CD4-positive, alpha-beta T cell (primary cell): ENCODE data around the gene NR3C2. TPM values are rescaled to one million over a fixed set of nuclear protein-coding genes. Genes with fewer than 3 reads are reported as not detected.

Experiments used
- ATAC-seq: fragments of 200-7000 bp; cut with Tn5 transposase; one replicate; pipeline ENCODE4 v1.10.0; 2022; ENCODE audit warnings: mild to moderate bottlenecking; ENCODE audit not compliant: poor library complexity
- CTCF ChIA-PET: fragments of 350-600 bp; sonication (Branson Sonifier 250); formaldehyde crosslinking; loops from one replicate; lab custom pipeline; 2021; ENCODE audit warnings: antibody characterized with exemption, inconsistent platforms; lab: Charles Lee
- POLR2A ChIA-PET: fragments of 350-600 bp; sonication (Branson Sonifier 250); formaldehyde crosslinking; loops from one replicate; lab custom pipeline; 2021; ENCODE audit warnings: antibody characterized with exemption, inconsistent platforms; lab: Charles Lee
- DNase-seq, 14 experiments: peaks; one replicate each; pipeline ENCODE4 v3.0.0-alpha.2; 2013 to 2020; ENCODE audit warnings: mixed read lengths in 2 of 14
- H3K27ac ChIP-seq, 2 donors: one replicate each; pipeline versions ENCODE4 v1.5.1 to v1.7.0; 2013; ENCODE audit warnings: low read length in 2 of 2, low read depth in 1 of 2, mild to moderate bottlenecking in 1 of 2
- H3K27me3 ChIP-seq, 2 experiments: 1 replicate in 1 of 2; 2 replicates in 1 of 2; pipeline versions ENCODE4 v1.6.1 to v1.7.0; 2013; ENCODE audit warnings: low read length in 2 of 2, control low read depth in 1 of 2, mild to moderate bottlenecking in 1 of 2, moderate library complexity in 1 of 2; ENCODE audit not compliant: insufficient read depth in 2 of 2, control insufficient read depth in 1 of 2
- H3K36me3 ChIP-seq: one replicate; pipeline ENCODE4 v1.6.1; 2013; ENCODE audit warnings: low read length, control low read depth; ENCODE audit not compliant: insufficient read depth
- H3K4me1 ChIP-seq: one replicate; pipeline ENCODE4 v1.6.1; 2013; ENCODE audit warnings: low read length, control low read depth; ENCODE audit not compliant: insufficient read depth
- H3K4me3 ChIP-seq: one replicate; pipeline ENCODE4 v1.5.1; 2013; ENCODE audit warnings: mild to moderate bottlenecking, low read length, moderate library complexity
- H3K9me3 ChIP-seq, 2 experiments: 1 replicate in 1 of 2; 2 replicates in 1 of 2; pipeline versions ENCODE4 v1.6.1 to v1.7.0; 2013; ENCODE audit warnings: low read length in 2 of 2, mild to moderate bottlenecking in 2 of 2, control low read depth in 1 of 2, moderate library complexity in 1 of 2; ENCODE audit not compliant: control insufficient read depth in 1 of 2, insufficient read depth in 1 of 2
- H3K27ac Mint-ChIP-seq: one replicate; pipeline ENCODE4 v1.8.0; 2020; ENCODE audit warnings: mixed read lengths
- H3K27me3 Mint-ChIP-seq: one replicate; pipeline ENCODE4 v1.8.0; 2021; ENCODE audit warnings: mixed read lengths
- H3K36me3 Mint-ChIP-seq: one replicate; pipeline ENCODE4 v1.8.0; 2021; ENCODE audit warnings: low read depth, mixed read lengths
- H3K4me1 Mint-ChIP-seq: one replicate; pipeline ENCODE4 v1.8.0; 2021; ENCODE audit warnings: low read depth, mixed read lengths
- H3K4me3 Mint-ChIP-seq: one replicate; pipeline ENCODE4 v1.8.0; 2020; ENCODE audit warnings: mild to moderate bottlenecking, mixed read lengths
- H3K9me3 Mint-ChIP-seq: one replicate; pipeline ENCODE4 v1.8.0; 2020; ENCODE audit warnings: mixed read lengths
- intact Hi-C, 2 experiments: fragments of 100-400 bp; cut with DNase I in 1 of 2; cut with micrococcal nuclease in 1 of 2; formaldehyde crosslinking; loops; one replicate each; pipeline versions ENCODE4 v1.15.1 to v1.9.0; 2023 to 2025; cut with DNase I, micrococcal nuclease
- total RNA-seq, 174 experiments: library from RNA in 2 of 174; stranded (reverse) in 2 of 174; gene quantifications; one replicate each; pipeline ENCODE4 v1.2.3 and lab custom pipeline; 2021 to 2026
- TF ChIP-seq, protein P1 (sequence below): fragments of 200-600 bp; IDR thresholded peaks from one replicate; pipeline ENCODE4 v1.8.0; 2022; ENCODE audit warnings: antibody characterized with exemption, mild to moderate bottlenecking

NR3C2 gene
- total RNA-seq, 2 experiments from 2014 or later, result 31.6 to 35.0 TPM

DNA sequence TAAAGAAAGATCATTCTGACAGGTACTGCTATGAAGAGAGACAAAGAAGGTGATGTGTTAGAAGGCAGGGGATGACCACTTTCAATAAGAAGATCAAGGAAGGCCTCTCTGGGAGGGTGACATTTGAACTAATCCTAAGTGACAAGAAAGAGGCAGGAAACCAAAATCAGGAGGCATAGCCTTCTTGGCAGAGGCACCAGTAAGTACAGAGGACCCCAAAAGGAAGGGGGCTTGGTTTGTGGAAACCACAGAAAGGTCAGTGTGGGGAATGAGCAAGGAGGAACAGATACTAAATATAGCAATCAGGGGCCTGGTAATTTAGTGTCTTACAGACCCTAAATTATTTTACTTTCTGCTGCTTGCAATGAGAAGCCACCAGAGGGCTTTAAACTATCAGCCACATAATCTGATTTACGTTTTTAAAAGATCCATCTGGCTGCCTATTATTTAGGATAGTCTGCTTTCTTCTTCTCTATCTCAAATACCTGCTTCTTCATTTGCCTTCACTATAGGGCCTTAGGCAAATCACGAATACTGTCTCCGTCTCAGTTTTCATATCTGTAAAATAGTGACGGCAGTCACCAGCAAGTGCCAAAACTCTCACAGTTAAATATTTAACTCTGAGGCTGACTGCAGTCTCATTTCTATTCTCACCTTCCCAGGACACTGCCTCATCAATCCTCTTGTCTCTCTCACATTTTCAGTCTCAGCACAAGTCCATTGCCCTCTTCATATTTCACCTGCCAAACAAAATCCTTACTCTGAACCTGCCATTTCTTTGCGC lies 16.7 kb downstream of the NR3C2 start:
- ATAC-seq, result no peak

DNA sequence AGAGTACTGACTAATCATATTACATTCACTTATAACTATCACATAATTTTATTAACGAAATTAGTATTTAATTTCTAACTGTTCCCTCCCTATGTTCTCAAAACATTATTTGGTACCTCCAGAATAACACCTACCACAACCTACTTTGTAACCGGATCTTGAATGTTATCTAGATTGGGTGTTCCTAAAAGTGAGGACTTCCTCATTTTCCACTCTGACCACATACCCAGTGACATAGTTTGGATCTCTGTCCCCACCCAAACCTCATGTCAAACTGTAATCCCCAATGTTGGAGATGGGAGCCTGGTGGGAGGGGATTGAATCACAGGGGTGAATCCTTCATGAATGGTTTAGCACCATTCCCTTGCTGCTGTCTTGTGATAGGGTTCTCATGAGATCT lies 21.8 kb downstream of the NR3C2 start:
- CTCF ChIA-PET, result no interaction called here
- ATAC-seq (no peak), DNase-seq (no peak)
- H3K27ac Mint-ChIP-seq, result no peak overlapping the region
- no peak overlapping the region for H3K4me3 Mint-ChIP-seq
- Histone ChIP-seq H3K9me3 (no peaks in the 10 kb centered on the region), H3K4me3 (no peak overlapping the region), H3K36me3 (no peaks in the 10 kb centered on the region), H3K27ac (no peak overlapping the region), H3K27me3 (no peaks in the 10 kb centered on the region), H3K4me1 (no peaks in the 10 kb centered on the region)
- TF ChIP-seq, protein P1, sequence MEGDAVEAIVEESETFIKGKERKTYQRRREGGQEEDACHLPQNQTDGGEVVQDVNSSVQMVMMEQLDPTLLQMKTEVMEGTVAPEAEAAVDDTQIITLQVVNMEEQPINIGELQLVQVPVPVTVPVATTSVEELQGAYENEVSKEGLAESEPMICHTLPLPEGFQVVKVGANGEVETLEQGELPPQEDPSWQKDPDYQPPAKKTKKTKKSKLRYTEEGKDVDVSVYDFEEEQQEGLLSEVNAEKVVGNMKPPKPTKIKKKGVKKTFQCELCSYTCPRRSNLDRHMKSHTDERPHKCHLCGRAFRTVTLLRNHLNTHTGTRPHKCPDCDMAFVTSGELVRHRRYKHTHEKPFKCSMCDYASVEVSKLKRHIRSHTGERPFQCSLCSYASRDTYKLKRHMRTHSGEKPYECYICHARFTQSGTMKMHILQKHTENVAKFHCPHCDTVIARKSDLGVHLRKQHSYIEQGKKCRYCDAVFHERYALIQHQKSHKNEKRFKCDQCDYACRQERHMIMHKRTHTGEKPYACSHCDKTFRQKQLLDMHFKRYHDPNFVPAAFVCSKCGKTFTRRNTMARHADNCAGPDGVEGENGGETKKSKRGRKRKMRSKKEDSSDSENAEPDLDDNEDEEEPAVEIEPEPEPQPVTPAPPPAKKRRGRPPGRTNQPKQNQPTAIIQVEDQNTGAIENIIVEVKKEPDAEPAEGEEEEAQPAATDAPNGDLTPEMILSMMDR, result no peak
- no peaks in the 10 kb centered on the region for H3K27me3 Mint-ChIP-seq
- peaks cover 4% of the 10 kb centered on the region for H3K36me3 Mint-ChIP-seq
- intact Hi-C loops, result no loop called here
- POLR2A ChIA-PET, result no interaction called here
- peaks cover 94% of the 10 kb centered on the region for H3K4me1 Mint-ChIP-seq
- H3K9me3 Mint-ChIP-seq, result no peaks in the 10 kb centered on the region

More for the DNA sequence above, 16.7 kb downstream of the NR3C2 start:
- no peak for DNase-seq
- no peak overlapping the region for H3K4me3 Mint-ChIP-seq
- H3K36me3 ChIP-seq, result no peaks in the 10 kb centered on the region
- no peaks in the 10 kb centered on the region for H3K9me3 ChIP-seq
- intact Hi-C loops, result no loop called here
- H3K27ac Mint-ChIP-seq, result no peak overlapping the region
- no peaks in the 10 kb centered on the region for H3K27me3 ChIP-seq
- H3K36me3 Mint-ChIP-seq, result peaks cover 4% of the 10 kb centered on the region
- peaks cover 5% of the 10 kb centered on the region for H3K4me1 ChIP-seq
- ChIA-PET CTCF (no interaction called here), POLR2A (no interaction called here)
- H3K27ac ChIP-seq, result no peak overlapping the region
- H3K4me1 Mint-ChIP-seq, result peaks cover 96% of the 10 kb centered on the region
- H3K4me3 ChIP-seq, result no peak overlapping the region
- H3K27me3 Mint-ChIP-seq, result no peaks in the 10 kb centered on the region
- TF ChIP-seq, protein P1, result peak; percentile 18
- no peaks in the 10 kb centered on the region for H3K9me3 Mint-ChIP-seq

DNA sequence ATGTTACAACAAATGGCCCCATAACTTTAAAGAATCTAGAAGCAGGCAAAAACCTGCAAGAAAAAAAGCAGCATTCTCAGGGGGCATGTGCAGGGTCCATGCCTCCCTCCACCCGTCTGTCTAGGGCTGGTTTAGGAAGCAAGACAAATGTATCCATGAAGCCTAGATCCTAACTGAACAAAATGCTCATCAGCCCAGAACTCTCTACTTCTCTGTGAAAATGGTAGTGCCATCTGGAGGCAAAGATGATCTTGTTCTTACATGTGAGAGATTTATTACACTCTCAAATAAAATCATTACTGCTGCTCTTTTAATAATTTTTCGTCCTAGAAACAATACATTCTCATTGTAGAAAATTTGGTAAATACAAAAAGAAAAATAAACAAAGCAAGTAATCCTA lies 26.7 kb downstream of the NR3C2 start:
- H3K27ac ChIP-seq, result no peak overlapping the region
- no peaks in the 10 kb centered on the region for H3K27me3 ChIP-seq
- intact Hi-C loops, result no loop called here
- no peaks in the 10 kb centered on the region for H3K4me1 ChIP-seq
- CTCF ChIA-PET, result no interaction called here
- H3K27me3 Mint-ChIP-seq, result no peaks in the 10 kb centered on the region
- no peaks in the 10 kb centered on the region for H3K9me3 ChIP-seq
- H3K4me3 ChIP-seq, result no peak overlapping the region
- POLR2A ChIA-PET, result no interaction called here
- no peaks in the 10 kb centered on the region for H3K9me3 Mint-ChIP-seq
- H3K36me3 ChIP-seq, result no peaks in the 10 kb centered on the region
- H3K4me3 Mint-ChIP-seq, result no peak overlapping the region
- no peak for ATAC-seq
- peaks cover 11% of the 10 kb centered on the region for H3K36me3 Mint-ChIP-seq
- DNase-seq, result peak in 3 of 14 experiments; percentile 6 to 21 (median 21)
- peaks cover 88% of the 10 kb centered on the region for H3K4me1 Mint-ChIP-seq
- TF ChIP-seq, protein P1, result peak; percentile 28
- H3K27ac Mint-ChIP-seq, result no peak overlapping the region
